HEK293 (cell line): ENCODE measurements around the gene LRP8.

Experiments used
- CTCF ChIP-seq: fragments of 450-650 bp; formaldehyde crosslinking; IDR thresholded peaks from 2 replicates; pipeline ENCODE4 v1.5.1; 2016; ENCODE audit warnings: missing biosample characterization, missing genetic modification characterization
- ZBTB49 ChIP-seq: fragments of 450-650 bp; formaldehyde crosslinking; IDR thresholded peaks from 2 replicates; pipeline ENCODE4 v1.5.1; 2016; ENCODE audit warnings: missing biosample characterization, missing genetic modification characterization, low read depth
- ZNF366 ChIP-seq: fragments of 450-650 bp; formaldehyde crosslinking; conservative IDR thresholded peaks from 2 replicates; pipeline ENCODE4 v1.5.1; 2016; ENCODE audit warnings: missing biosample characterization, missing genetic modification characterization
- ZNF510 ChIP-seq: fragments of 450-650 bp; formaldehyde crosslinking; IDR thresholded peaks from 2 replicates; pipeline ENCODE4 v1.5.1; 2018; ENCODE audit warnings: mild to moderate bottlenecking, missing genetic modification characterization, missing biosample characterization; ENCODE audit not compliant: insufficient replicate concordance
- ZNF660 ChIP-seq: fragments of 450-650 bp; IDR thresholded peaks from 2 replicates; pipeline ENCODE4 v1.5.1; 2018; ENCODE audit warnings: missing biosample characterization, mild to moderate bottlenecking, missing genetic modification characterization
- TF ChIP-seq, protein P1 (sequence below): fragments of 450-650 bp; formaldehyde crosslinking; IDR thresholded peaks from 2 replicates; pipeline ENCODE4 v1.5.1; 2016; ENCODE audit warnings: missing biosample characterization, missing genetic modification characterization
- TF ChIP-seq, protein P2 (sequence below): fragments of 450-650 bp; formaldehyde crosslinking; IDR thresholded peaks from 2 replicates; pipeline ENCODE4 v1.5.1; 2016; ENCODE audit warnings: missing biosample characterization, missing genetic modification characterization, borderline replicate concordance

- TF ChIP-seq ZBTB49 (tag by site-specific recombination) = no peak
- TF ChIP-seq, protein P1, sequence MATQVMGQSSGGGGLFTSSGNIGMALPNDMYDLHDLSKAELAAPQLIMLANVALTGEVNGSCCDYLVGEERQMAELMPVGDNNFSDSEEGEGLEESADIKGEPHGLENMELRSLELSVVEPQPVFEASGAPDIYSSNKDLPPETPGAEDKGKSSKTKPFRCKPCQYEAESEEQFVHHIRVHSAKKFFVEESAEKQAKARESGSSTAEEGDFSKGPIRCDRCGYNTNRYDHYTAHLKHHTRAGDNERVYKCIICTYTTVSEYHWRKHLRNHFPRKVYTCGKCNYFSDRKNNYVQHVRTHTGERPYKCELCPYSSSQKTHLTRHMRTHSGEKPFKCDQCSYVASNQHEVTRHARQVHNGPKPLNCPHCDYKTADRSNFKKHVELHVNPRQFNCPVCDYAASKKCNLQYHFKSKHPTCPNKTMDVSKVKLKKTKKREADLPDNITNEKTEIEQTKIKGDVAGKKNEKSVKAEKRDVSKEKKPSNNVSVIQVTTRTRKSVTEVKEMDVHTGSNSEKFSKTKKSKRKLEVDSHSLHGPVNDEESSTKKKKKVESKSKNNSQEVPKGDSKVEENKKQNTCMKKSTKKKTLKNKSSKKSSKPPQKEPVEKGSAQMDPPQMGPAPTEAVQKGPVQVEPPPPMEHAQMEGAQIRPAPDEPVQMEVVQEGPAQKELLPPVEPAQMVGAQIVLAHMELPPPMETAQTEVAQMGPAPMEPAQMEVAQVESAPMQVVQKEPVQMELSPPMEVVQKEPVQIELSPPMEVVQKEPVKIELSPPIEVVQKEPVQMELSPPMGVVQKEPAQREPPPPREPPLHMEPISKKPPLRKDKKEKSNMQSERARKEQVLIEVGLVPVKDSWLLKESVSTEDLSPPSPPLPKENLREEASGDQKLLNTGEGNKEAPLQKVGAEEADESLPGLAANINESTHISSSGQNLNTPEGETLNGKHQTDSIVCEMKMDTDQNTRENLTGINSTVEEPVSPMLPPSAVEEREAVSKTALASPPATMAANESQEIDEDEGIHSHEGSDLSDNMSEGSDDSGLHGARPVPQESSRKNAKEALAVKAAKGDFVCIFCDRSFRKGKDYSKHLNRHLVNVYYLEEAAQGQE (tag by site-specific recombination) = no peak
- TF ChIP-seq ZNF660 (tag by site-specific recombination) = no peak
- TF ChIP-seq ZNF510 (tag by site-specific recombination) = no peak
- TF ChIP-seq CTCF (tag by site-specific recombination) = no peak
- TF ChIP-seq ZNF366 = no peak
- TF ChIP-seq, protein P2, sequence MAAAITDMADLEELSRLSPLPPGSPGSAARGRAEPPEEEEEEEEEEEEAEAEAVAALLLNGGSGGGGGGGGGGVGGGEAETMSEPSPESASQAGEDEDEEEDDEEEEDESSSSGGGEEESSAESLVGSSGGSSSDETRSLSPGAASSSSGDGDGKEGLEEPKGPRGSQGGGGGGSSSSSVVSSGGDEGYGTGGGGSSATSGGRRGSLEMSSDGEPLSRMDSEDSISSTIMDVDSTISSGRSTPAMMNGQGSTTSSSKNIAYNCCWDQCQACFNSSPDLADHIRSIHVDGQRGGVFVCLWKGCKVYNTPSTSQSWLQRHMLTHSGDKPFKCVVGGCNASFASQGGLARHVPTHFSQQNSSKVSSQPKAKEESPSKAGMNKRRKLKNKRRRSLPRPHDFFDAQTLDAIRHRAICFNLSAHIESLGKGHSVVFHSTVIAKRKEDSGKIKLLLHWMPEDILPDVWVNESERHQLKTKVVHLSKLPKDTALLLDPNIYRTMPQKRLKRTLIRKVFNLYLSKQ (tag by site-specific recombination) = no peak
These were observed 39.0 kb downstream of the LRP8 start for GRCh38 chr1:53288790-53289429.
